OCI-LY3 (cell line): Measurements from ENCODE around the gene ZBTB7C.

Experiments
- EZH2phosphoT487 ChIP-seq: fragments of 200-600 bp; shearing (Covaris generic); IDR thresholded peaks from 2 replicates; pipeline ENCODE4 v1.6.1; 2018; ENCODE audit warnings: antibody characterized with exemption, mixed run types, low read depth
- TF ChIP-seq, protein P1 (sequence below): fragments of 200-600, 300-600 bp; sonication (generic); IDR thresholded peaks from 2 replicates; pipeline ENCODE4 v1.5.1; 2014; ENCODE audit warnings: antibody characterized with exemption, low read length, low read depth

GRCh38 chr18:48039769-48040215, 369.4 kb downstream of the ZBTB7C start:
- TF ChIP-seq, protein P1, sequence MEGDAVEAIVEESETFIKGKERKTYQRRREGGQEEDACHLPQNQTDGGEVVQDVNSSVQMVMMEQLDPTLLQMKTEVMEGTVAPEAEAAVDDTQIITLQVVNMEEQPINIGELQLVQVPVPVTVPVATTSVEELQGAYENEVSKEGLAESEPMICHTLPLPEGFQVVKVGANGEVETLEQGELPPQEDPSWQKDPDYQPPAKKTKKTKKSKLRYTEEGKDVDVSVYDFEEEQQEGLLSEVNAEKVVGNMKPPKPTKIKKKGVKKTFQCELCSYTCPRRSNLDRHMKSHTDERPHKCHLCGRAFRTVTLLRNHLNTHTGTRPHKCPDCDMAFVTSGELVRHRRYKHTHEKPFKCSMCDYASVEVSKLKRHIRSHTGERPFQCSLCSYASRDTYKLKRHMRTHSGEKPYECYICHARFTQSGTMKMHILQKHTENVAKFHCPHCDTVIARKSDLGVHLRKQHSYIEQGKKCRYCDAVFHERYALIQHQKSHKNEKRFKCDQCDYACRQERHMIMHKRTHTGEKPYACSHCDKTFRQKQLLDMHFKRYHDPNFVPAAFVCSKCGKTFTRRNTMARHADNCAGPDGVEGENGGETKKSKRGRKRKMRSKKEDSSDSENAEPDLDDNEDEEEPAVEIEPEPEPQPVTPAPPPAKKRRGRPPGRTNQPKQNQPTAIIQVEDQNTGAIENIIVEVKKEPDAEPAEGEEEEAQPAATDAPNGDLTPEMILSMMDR, result no peak
- TF ChIP-seq EZH2phosphoT487, result no peak
